GM23338 (cell line): ENCODE measurements around the gene PRDM11. TPM values are rescaled to one million over a fixed set of nuclear protein-coding genes. Genes with fewer than 3 reads are reported as not detected.

Source experiments
- ATAC-seq: fragments of 200-7000 bp; cut with Tn5 transposase; 3 replicates; pipeline ENCODE4 v1.9.1; 2020
- DNase-seq: peaks from one replicate; pipeline ENCODE4 v3.0.0-alpha.2; 2015; ENCODE audit warnings: low spot score
- H2AFZ ChIP-seq: fragments of 200-600 bp; sonication (generic); 2 replicates; pipeline ENCODE4 v1.8.0; 2016; ENCODE audit warnings: antibody characterized with exemption, mild to moderate bottlenecking, moderate library complexity
- H3F3A ChIP-seq: fragments of 200-600 bp; sonication (generic); replicated peaks from 2 replicates; pipeline ENCODE4 v1.8.0; 2017; ENCODE audit warnings: antibody characterized with exemption, mixed run types, low read depth
- H3K27ac ChIP-seq: fragments of 200-600 bp; sonication (generic); 2 replicates; pipeline ENCODE4 v1.6.1; 2016; ENCODE audit warnings: low read depth
- H3K27me3 ChIP-seq: fragments of 200-600 bp; sonication (generic); 2 replicates; pipeline ENCODE4 v1.8.0; 2016; ENCODE audit warnings: mild to moderate bottlenecking, mixed run types, moderate library complexity; ENCODE audit not compliant: insufficient read depth
- H3K36me3 ChIP-seq: fragments of 200-600 bp; sonication (generic); 2 replicates; pipeline ENCODE4 v1.8.0; 2016; ENCODE audit warnings: mild to moderate bottlenecking; ENCODE audit not compliant: insufficient read depth
- H3K4me1 ChIP-seq: fragments of 200-600 bp; sonication (generic); 2 replicates; pipeline ENCODE4 v1.8.0; 2016; ENCODE audit warnings: mild to moderate bottlenecking, moderate library complexity; ENCODE audit not compliant: insufficient read depth
- H3K4me2 ChIP-seq: fragments of 200-600 bp; sonication (generic); 2 replicates; pipeline ENCODE4 v1.7.1; 2017; ENCODE audit warnings: mixed run types
- H3K4me3 ChIP-seq: fragments of 200-600 bp; sonication (generic); 2 replicates; pipeline ENCODE4 v1.6.1; 2016; ENCODE audit warnings: mixed run types
- H3K79me2 ChIP-seq: fragments of 200-600 bp; sonication (generic); replicated peaks from 2 replicates; pipeline ENCODE4 v1.8.0; 2017; ENCODE audit warnings: mild to moderate bottlenecking; ENCODE audit not compliant: insufficient read depth
- H3K9me2 ChIP-seq: fragments of 200-600 bp; sonication (generic); 2 replicates; pipeline ENCODE4 v1.8.0; 2017; ENCODE audit not compliant: insufficient read depth
- H4K20me1 ChIP-seq: fragments of 200-600 bp; sonication (generic); replicated peaks from 2 replicates; pipeline ENCODE4 v1.8.0; 2017; ENCODE audit warnings: mild to moderate bottlenecking; ENCODE audit not compliant: insufficient read depth
- H3K27ac Mint-ChIP-seq: 2 replicates; pipeline ENCODE4 v1.8.0; 2020; ENCODE audit warnings: inconsistent platforms, mild to moderate bottlenecking, moderate library complexity, mixed read lengths
- H3K27me3 Mint-ChIP-seq: 3 replicates; pipeline ENCODE4 v1.8.0; 2022; ENCODE audit warnings: low read depth, mild to moderate bottlenecking, moderate library complexity, mixed read lengths, inconsistent platforms; ENCODE audit not compliant: insufficient read depth, poor library complexity
- H3K36me3 Mint-ChIP-seq: 3 replicates; pipeline ENCODE4 v1.8.0; 2021; ENCODE audit warnings: low read depth, mild to moderate bottlenecking, inconsistent platforms, moderate library complexity, mixed read lengths
- H3K4me1 Mint-ChIP-seq: 3 replicates; pipeline ENCODE4 v1.8.0; 2020; ENCODE audit warnings: mild to moderate bottlenecking, inconsistent platforms, mixed read lengths
- H3K4me3 Mint-ChIP-seq: 3 replicates; pipeline ENCODE4 v1.8.0; 2021; ENCODE audit warnings: moderate library complexity, mild to moderate bottlenecking, inconsistent platforms, mixed read lengths
- H3K9me3 Mint-ChIP-seq: 3 replicates; pipeline ENCODE4 v1.8.0; 2020; ENCODE audit warnings: moderate library complexity, mild to moderate bottlenecking, inconsistent platforms, mixed read lengths
- CREB1 ChIP-seq: fragments of 250-450 bp; sonication (Bioruptor Pico); IDR thresholded peaks from 2 replicates; pipeline ENCODE4 v1.5.0; 2020; ENCODE audit warnings: low read depth, mild to moderate bottlenecking, moderate library complexity
- EZH2 ChIP-seq: fragments of 200-600 bp; sonication (generic); IDR thresholded peaks from one replicate; pipeline ENCODE4 v1.8.0; 2017; ENCODE audit warnings: antibody characterized with exemption, mild to moderate bottlenecking, low read depth; ENCODE audit not compliant: unreplicated experiment
- EZH2phosphoT487 ChIP-seq: fragments of 200-600 bp; sonication (generic); IDR thresholded peaks from one replicate; pipeline ENCODE4 v1.8.1; 2018; ENCODE audit warnings: antibody characterized with exemption; ENCODE audit not compliant: unreplicated experiment
- JUNB ChIP-seq: IDR thresholded peaks from one replicate; pipeline ENCODE4 v1.6.1; 2016; ENCODE audit warnings: antibody characterized with exemption; ENCODE audit not compliant: unreplicated experiment
- NANOG ChIP-seq: IDR thresholded peaks from 2 replicates; pipeline ENCODE4 v1.6.1; 2016; ENCODE audit warnings: antibody characterized with exemption, borderline replicate concordance
- POLR2AphosphoS5 ChIP-seq: IDR thresholded peaks from 2 replicates; pipeline ENCODE4 v1.6.1; 2016; ENCODE audit warnings: antibody characterized with exemption, low read depth
- STAT1 ChIP-seq: IDR thresholded peaks from one replicate; pipeline ENCODE4 v1.6.1; 2016; ENCODE audit warnings: antibody characterized with exemption; ENCODE audit not compliant: unreplicated experiment
- ZNF114 ChIP-seq: fragments of 250-450 bp; sonication (Bioruptor Pico); IDR thresholded peaks from 2 replicates; pipeline ENCODE4 v1.5.0; 2020; ENCODE audit warnings: mild to moderate bottlenecking, moderate library complexity
- ZNF331 ChIP-seq: fragments of 250-450 bp; sonication (Bioruptor Pico); IDR thresholded peaks from 2 replicates; pipeline ENCODE4 v1.5.0; 2020; ENCODE audit warnings: low read depth, mild to moderate bottlenecking, moderate library complexity
- polyA plus RNA-seq: library from polyadenylated mRNA; unstranded; fragments of >200 nt; fragmentation: Nextera tagmentation; extraction: Ambion mirVana; gene quantifications from 2 replicates; pipeline ENCODE4 v1.2.1, GENCODE V29; 2016
- total RNA-seq: library from RNA; depleted of rRNA; stranded (reverse); fragments of >200 nt; shearing (Covaris generic); gene quantifications from 2 replicates; pipeline ENCODE4 v1.2.3, GENCODE V29; 2014
- TF ChIP-seq, protein P1 (sequence below), 2 experiments: fragments of 200-600 bp in 1 of 2; sonication (generic) in 1 of 2; conservative IDR thresholded peaks; 2 replicates each; pipeline versions ENCODE4 v1.5.1 to v1.6.1; 2016 to 2017; ENCODE audit warnings: antibody characterized with exemption in 2 of 2, low read depth in 2 of 2, mild to moderate bottlenecking in 2 of 2, moderate library complexity in 1 of 2
- TF ChIP-seq, protein P2 (sequence below): IDR thresholded peaks from one replicate; pipeline ENCODE4 v1.6.1; 2018; ENCODE audit warnings: antibody characterized with exemption; ENCODE audit not compliant: unreplicated experiment
- TF ChIP-seq, protein P3 (sequence below): fragments of 250-450 bp; sonication (Bioruptor Pico); IDR thresholded peaks from 2 replicates; pipeline ENCODE4 v1.5.0; 2020; ENCODE audit warnings: mild to moderate bottlenecking, moderate library complexity
- TF ChIP-seq, protein P4 (sequence below): IDR thresholded peaks from 2 replicates; pipeline ENCODE4 v1.6.1; 2016; ENCODE audit warnings: antibody characterized with exemption

The PRDM11 gene
- total and polyA plus RNA-seq, 2 experiments from 2014 or later: 0.97 to 10.4 TPM

DNA sequence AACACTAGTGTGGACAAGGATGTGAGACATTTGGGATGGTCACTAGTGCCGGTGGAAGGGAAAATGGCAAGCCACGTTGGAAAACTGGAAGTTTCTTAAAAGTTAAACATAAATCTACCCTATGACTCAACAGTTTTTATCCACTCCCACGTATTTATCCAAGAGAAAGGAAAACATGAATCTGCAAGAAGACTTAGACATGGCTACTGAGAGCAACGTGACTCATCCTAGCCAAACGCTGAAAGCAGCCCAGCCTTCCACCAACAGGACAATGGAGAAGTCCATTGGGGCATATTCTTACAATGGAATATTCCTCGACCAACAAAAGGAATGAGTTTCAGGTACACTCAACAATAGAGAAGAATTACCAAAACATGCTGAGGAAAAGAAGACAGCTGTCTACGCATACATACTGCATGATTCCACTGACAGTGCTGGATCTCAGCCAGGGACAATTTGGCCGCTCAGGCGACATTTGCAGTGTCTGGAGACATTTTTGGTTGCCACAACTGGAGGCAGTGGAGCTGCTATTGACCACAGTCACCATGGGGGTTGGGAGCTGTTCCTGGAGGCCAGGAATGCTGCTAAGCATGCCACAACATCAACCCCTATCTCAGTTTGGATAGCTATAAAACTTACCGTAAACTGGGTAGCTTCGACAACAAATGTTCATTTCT is 118.5 kb downstream of the PRDM11 start:
- Histone ChIP-seq H3K36me3 (no peaks in the 10 kb centered on the region), H3K27me3 (no peaks in the 10 kb centered on the region), H3K79me2 (no peaks in the 10 kb centered on the region), H3K27ac (no peak overlapping the region), H3K4me1 (peaks cover 13% of the 10 kb centered on the region; the same call in 1 of the 2 replicates), H4K20me1 (no peaks in the 10 kb centered on the region), H2AFZ (no peak overlapping the region), H3K4me3 (no peak overlapping the region), H3F3A (no peaks in the 10 kb centered on the region), H3K4me2 (no peak overlapping the region), H3K9me2 (0 out of 2 replicates have a peak, but pooled peaks cover 4% of the 10 kb centered on the region)
- Mint-ChIP-seq H3K36me3 (no peaks in the 10 kb centered on the region), H3K4me1 (peaks cover 6% of the 10 kb centered on the region), H3K27me3 (peaks cover 4% of the 10 kb centered on the region), H3K4me3 (no peak overlapping the region), H3K27ac (no peak overlapping the region), H3K9me3 (no peaks in the 10 kb centered on the region)
- DNase-seq (no peak), ATAC-seq (no peak)
- TF ChIP-seq POLR2AphosphoS5 (no peak), NANOG (no peak), EZH2phosphoT487 (no peak), EZH2 (no peak), STAT1 (no peak), CREB1 (CRISPR knock-in tag) (no peak), ZNF331 (CRISPR knock-in tag) (no peak), ZNF114 (CRISPR knock-in tag) (no peak), JUNB (no peak)
- TF ChIP-seq, protein P1, sequence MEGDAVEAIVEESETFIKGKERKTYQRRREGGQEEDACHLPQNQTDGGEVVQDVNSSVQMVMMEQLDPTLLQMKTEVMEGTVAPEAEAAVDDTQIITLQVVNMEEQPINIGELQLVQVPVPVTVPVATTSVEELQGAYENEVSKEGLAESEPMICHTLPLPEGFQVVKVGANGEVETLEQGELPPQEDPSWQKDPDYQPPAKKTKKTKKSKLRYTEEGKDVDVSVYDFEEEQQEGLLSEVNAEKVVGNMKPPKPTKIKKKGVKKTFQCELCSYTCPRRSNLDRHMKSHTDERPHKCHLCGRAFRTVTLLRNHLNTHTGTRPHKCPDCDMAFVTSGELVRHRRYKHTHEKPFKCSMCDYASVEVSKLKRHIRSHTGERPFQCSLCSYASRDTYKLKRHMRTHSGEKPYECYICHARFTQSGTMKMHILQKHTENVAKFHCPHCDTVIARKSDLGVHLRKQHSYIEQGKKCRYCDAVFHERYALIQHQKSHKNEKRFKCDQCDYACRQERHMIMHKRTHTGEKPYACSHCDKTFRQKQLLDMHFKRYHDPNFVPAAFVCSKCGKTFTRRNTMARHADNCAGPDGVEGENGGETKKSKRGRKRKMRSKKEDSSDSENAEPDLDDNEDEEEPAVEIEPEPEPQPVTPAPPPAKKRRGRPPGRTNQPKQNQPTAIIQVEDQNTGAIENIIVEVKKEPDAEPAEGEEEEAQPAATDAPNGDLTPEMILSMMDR (conservative IDR thresholded peaks at IDR 0.05; ENCODE audit: low read depth in 2 of 2): no peak
- TF ChIP-seq, protein P2, sequence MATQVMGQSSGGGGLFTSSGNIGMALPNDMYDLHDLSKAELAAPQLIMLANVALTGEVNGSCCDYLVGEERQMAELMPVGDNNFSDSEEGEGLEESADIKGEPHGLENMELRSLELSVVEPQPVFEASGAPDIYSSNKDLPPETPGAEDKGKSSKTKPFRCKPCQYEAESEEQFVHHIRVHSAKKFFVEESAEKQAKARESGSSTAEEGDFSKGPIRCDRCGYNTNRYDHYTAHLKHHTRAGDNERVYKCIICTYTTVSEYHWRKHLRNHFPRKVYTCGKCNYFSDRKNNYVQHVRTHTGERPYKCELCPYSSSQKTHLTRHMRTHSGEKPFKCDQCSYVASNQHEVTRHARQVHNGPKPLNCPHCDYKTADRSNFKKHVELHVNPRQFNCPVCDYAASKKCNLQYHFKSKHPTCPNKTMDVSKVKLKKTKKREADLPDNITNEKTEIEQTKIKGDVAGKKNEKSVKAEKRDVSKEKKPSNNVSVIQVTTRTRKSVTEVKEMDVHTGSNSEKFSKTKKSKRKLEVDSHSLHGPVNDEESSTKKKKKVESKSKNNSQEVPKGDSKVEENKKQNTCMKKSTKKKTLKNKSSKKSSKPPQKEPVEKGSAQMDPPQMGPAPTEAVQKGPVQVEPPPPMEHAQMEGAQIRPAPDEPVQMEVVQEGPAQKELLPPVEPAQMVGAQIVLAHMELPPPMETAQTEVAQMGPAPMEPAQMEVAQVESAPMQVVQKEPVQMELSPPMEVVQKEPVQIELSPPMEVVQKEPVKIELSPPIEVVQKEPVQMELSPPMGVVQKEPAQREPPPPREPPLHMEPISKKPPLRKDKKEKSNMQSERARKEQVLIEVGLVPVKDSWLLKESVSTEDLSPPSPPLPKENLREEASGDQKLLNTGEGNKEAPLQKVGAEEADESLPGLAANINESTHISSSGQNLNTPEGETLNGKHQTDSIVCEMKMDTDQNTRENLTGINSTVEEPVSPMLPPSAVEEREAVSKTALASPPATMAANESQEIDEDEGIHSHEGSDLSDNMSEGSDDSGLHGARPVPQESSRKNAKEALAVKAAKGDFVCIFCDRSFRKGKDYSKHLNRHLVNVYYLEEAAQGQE: no peak
- TF ChIP-seq, protein P3, sequence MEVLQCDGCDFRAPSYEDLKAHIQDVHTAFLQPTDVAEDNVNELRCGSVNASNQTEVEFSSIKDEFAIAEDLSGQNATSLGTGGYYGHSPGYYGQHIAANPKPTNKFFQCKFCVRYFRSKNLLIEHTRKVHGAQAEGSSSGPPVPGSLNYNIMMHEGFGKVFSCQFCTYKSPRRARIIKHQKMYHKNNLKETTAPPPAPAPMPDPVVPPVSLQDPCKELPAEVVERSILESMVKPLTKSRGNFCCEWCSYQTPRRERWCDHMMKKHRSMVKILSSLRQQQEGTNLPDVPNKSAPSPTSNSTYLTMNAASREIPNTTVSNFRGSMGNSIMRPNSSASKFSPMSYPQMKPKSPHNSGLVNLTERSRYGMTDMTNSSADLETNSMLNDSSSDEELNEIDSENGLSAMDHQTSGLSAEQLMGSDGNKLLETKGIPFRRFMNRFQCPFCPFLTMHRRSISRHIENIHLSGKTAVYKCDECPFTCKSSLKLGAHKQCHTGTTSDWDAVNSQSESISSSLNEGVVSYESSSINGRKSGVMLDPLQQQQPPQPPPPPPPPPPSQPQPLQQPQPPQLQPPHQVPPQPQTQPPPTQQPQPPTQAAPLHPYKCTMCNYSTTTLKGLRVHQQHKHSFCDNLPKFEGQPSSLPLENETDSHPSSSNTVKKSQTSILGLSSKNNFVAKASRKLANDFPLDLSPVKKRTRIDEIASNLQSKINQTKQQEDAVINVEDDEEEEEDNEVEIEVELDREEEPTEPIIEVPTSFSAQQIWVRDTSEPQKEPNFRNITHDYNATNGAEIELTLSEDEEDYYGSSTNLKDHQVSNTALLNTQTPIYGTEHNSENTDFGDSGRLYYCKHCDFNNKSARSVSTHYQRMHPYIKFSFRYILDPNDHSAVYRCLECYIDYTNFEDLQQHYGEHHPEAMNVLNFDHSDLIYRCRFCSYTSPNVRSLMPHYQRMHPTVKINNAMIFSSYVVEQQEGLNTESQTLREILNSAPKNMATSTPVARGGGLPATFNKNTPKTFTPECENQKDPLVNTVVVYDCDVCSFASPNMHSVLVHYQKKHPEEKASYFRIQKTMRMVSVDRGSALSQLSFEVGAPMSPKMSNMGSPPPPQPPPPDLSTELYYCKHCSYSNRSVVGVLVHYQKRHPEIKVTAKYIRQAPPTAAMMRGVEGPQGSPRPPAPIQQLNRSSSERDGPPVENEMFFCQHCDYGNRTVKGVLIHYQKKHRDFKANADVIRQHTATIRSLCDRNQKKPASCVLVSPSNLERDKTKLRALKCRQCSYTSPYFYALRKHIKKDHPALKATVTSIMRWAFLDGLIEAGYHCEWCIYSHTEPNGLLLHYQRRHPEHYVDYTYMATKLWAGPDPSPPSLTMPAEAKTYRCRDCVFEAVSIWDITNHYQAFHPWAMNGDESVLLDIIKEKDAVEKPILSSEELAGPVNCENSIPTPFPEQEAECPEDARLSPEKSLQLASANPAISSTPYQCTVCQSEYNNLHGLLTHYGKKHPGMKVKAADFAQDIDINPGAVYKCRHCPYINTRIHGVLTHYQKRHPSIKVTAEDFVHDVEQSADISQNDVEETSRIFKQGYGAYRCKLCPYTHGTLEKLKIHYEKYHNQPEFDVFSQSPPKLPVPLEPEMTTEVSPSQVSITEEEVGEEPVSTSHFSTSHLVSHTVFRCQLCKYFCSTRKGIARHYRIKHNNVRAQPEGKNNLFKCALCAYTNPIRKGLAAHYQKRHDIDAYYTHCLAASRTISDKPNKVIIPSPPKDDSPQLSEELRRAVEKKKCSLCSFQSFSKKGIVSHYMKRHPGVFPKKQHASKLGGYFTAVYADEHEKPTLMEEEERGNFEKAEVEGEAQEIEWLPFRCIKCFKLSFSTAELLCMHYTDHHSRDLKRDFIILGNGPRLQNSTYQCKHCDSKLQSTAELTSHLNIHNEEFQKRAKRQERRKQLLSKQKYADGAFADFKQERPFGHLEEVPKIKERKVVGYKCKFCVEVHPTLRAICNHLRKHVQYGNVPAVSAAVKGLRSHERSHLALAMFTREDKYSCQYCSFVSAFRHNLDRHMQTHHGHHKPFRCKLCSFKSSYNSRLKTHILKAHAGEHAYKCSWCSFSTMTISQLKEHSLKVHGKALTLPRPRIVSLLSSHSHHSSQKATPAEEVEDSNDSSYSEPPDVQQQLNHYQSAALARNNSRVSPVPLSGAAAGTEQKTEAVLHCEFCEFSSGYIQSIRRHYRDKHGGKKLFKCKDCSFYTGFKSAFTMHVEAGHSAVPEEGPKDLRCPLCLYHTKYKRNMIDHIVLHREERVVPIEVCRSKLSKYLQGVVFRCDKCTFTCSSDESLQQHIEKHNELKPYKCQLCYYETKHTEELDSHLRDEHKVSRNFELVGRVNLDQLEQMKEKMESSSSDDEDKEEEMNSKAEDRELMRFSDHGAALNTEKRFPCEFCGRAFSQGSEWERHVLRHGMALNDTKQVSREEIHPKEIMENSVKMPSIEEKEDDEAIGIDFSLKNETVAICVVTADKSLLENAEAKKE (CRISPR knock-in tag): no peak
- TF ChIP-seq, protein P4, sequence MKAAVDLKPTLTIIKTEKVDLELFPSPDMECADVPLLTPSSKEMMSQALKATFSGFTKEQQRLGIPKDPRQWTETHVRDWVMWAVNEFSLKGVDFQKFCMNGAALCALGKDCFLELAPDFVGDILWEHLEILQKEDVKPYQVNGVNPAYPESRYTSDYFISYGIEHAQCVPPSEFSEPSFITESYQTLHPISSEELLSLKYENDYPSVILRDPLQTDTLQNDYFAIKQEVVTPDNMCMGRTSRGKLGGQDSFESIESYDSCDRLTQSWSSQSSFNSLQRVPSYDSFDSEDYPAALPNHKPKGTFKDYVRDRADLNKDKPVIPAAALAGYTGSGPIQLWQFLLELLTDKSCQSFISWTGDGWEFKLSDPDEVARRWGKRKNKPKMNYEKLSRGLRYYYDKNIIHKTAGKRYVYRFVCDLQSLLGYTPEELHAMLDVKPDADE: no peak
